ENCODE data around the gene ELMOD3.
"Not testable (repeated sequence)": the region's sequence is repeated elsewhere in the genome, so short reads cannot be mapped to it uniquely, and the experiment has no call there.

The ELMOD3 gene

DNA sequence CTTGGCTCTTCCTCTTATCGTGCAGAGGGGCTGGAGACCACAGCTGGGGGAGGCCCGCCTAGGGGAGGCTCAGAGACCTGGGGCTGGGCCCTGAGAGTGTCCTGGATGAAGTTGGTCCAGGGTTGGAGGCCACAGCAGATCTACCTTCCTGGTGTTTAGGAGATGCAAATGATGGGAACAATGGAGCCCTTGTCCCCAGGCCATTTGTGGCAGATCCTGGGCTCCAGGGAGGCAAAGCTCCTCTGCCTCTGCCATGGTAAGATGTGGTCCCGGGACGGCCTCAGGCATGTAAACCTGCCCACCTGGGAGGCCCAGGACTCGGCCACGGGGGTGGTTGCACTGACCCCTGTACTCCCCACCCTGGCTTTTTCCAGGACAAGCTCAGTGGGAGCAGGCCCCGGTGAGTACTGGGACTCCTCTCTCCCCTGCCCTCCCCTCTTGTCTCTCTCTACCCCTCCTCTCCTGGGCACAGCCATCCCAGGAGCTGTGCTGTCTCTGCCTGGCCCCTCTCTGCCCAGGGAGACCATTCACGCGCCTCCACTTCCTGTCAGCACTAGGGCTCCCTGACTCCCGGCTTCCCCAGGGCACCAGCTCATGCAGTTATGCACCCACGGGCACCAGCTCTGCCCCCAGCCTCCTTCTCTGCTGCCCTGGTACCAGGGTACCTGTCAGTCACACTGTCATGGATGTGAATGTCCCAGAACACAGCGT lies 74.8 kb downstream of the ELMOD3 start:
- no peak for DNase-seq

DNA sequence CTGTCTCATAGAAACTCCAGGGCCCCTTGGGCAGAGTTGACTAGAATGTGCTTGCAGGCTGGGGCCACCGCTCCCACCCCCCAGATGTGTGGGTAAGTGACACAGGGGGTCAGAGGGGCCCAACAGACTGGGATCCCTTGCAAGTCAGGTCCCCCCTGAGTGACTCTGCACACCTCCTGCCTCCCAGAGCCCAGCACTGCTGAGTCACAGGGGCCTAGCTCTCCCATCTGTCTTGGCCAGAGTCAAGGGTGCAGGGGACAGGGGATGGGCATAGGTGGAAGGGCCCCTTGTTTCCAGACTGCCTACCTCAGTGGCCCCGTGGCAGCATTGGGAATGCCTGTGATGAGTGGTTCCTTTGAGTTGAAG lies 75.3 kb downstream of the ELMOD3 start:
- DNase-seq, result no peak

DNA sequence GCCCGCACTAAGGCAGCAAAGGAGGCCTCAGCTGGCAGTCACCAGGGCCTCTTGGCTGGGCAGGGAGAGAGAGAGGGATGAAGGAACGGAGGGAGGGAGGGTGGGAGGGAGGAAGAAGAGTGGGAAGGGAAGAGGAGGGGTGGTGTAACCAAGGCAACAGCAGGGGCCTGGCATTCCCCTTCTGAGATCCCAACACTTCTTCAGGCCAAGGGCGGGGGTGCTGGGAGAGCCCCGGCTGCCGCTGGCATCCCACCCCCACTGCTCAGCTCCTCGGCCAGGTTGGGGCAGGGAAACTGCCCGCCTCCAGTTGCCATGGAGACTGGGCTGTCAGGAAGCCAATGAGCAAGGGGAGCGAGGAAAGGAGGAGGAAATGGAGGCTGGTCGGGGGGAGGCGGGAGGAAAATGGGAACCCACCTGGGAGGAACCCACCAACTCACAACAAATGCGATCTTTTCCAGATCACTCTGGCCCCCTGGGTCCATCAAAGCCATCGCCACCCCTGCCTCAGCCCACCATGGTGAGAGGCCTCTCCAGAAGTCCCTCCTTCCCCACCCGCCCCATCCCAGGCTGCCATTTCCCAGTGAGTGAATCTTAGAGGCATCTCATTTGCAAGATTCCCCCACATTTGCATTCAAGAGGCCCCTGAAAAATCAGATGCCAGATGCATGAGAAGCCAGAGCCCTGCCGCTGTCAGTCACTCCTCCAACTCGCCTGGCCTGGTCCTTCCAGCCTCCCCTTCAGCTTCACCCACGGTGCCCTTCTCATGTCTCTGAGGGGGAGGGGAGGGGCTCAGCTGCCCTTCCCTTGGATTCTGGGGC lies 76.4 kb downstream of the ELMOD3 start:
- no peak for DNase-seq

DNA sequence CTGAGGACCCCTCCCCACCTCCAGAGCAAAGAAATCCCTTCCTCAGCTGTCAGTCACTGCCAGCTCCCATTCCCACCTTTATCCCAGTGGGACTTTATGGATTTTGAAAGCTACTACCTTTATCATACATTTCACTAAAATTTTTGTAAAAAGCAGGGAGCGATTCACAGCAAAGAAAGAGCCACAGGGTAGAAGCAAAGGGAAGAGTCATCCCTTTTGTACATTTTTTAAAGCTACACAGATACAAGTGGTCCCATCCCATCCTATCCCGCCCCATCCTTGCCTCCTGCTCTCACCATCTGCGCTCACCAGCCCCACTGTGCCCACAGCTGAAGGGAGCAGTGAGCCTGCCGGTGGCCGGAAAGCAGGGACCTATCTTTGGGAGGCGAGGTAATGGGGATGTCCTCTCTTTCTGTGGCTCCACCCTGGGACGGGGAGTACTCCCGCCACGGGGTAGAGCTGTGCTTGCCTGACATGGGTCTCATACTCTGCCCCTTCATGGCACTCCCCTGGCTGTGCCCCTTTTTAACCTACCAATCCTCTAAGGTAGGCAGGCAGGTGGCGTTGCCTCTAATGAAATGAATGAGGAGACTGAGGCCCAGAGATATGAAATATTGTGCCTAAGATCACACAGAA lies 77.1 kb downstream of the ELMOD3 start:
- DNase-seq, result no peak

DNA sequence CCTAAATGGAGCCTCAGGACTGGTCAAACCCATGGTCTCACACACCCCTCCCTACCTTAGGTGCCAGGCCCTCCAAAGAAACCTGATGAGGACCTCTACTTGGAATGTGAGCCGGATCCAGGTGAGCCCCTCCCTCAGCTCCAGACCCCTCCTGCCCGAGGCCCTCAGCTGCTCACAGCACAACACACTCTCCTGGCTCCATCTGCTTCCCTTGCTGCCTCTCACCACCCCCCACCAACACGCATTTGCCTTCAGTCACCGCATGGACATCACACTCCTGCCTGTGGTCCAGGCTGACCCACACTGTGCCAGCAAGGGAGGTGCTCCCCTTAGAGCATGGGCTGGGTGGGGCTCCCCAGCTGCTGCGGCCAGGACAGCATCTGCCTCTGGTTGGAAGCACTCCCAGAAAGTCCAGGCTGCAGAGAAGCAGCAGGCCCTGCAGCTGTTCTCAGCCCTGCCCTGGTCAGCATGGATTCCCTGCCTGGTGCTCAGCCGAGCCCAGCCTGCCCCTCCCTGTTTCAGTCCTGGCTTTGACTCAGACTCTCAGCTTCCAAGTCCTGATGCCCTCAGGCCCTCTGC lies 79.0 kb downstream of the ELMOD3 start:
- DNase-seq, result peak; percentile 15

DNA sequence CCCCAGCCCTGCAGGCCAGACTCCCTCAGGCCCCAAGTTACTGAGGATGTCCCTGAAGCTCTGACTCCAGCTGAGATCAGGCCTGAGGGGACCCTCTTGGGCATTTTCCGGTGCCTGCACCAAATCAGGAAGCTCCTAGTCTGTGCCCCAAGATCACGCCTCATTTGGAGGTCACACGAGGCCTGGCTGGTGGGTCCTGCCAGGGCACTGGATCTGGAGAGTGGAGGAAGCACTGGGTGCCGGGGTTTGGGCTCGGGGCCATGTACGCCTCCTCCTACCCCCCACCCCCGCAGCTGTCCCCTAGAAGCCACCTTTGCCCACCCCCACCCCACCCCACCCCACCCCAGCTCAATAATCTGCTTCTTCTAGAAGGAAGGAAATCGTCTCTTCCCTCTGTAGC lies 80.1 kb downstream of the ELMOD3 start:
- DNase-seq, result no peak

DNA sequence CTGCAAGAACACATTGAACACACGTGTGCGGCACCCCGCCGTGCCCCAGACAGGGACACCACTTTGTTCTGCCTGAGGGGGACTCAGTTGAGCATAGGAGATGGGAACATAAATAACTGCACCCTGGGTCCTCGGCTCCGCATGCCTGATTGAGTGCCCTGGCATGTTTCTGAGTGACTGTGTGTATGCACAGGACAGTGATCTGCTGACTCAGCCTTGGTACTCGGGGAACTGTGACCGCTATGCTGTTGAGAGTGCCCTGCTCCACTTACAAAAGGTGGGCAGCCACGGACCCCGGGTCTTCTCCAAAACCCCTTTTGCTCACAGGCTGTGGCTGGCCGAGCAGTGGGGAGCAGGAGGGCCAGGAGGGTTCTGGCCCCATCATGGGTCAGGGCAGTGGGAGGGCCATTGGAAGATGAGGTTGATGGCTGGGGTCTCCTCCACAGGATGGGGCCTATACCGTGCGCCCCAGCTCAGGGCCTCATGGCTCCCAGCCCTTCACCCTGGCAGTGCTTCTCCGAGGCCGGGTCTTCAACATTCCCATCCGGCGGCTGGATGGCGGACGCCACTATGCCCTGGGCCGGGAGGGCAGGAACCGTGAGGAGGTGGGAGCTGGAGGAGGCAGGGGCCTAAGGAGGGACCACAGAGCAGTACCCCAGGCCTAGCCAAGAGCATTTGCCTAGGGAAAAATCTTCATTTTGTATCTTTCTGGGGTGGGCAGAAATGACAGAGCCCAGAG lies 80.8 kb downstream of the ELMOD3 start:
- DNase-seq, result no peak

DNA sequence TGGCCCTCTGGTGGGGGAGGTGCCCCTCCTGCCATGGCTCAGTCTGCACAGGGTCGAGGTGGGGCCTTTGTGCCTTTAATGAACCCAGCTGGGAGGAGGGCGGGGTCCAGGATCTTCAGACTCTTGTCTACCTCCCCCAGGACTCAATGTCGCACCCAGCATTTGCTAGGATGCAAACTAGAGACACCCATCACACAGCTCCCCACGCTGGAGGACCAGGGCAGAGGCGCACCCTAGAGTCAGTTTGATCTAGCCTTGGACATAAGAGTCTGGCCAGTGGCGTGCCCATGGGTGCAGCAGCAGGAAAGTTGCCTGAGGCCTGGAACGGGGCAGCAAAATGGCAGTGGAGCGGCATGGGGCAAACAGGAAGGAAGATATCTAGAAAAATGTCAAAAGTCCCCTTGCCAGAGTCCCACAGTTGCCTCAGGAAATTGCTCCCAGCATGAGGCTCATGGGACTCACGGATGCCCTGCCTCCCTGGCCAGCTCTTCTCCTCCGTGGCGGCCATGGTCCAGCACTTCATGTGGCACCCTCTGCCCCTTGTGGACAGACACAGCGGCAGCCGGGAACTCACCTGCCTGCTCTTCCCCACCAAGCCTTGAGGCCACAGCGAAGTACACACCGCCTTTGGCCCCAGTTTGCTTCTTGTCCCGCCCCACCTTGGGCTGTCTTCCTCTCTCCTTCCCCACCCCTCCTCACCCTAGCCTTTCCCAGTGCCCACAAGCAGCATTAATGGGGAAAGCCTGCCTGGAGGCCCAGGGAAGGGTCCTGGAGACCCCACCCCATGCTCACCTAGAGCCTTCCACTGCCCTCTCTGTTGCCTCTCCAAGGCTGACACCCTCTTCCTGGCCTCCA lies 81.6 kb downstream of the ELMOD3 start:
- DNase-seq, result no peak

DNA sequence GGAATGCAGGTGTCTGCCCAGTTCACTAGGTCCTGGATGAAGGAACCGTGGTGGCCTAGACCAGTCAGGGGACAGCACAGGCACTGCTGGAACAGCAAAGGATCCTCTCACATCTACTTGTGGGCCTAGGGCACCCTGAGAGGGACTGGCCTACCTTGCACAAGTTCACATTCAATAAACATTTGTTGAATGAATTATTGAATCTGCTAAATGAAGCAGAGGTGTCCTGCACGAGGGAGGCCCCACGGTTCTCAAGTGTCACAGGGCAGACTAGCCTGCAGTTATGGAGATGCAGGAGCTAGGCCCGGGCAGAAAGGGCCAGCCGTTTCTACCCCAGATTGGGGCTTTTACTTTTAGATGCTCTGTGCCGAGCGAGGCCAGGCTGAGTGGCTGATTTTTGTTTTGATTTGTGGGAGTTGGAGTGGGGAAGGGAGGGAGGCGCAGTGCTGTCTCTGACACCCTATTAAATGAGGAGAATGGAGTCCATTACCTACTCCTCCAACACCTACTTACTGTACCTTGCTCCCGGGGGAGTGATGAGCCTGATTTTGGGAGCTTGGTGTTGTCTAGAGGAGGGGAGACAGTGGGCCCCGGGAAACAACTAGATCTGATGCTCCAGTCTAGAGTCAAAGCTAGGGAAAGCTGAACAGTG lies 82.4 kb downstream of the ELMOD3 start:
- DNase-seq, result no peak

DNA sequence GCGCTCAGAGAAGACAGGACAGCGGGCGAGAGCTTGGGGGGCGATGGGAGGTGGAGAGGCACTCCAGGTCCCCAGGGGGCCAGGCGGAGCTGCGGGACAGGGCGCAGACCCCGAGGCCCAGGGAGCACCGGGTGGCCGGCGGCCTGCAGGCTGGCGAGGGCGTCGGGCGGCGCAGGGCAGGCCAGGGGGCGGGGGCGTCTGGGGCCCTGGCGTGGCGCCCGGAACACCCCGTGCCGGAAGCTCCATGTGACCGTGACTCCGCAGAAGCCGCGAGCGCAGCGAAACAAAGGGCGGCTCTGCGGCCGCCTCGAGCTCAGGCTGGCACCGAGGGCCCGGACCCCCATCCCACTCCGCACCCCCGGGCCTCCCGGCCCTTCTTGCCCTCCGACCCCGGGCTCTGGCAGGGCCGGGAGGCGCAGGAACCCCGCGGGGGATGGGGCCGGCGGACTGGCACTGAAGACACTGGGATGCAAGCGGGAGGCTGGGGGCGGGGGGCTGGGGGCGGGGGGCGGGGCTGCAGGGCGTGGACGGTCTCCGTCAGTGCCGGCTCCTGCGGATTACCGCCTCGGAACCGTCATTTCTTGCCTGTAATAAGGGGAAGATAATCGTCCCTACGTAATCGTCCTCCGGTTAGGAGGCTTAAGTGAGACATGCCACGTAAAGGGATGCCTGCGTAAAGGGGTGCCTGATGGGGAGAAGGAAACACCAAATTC lies 83.1 kb downstream of the ELMOD3 start:
- DNase-seq, result peak; percentile 73

DNA sequence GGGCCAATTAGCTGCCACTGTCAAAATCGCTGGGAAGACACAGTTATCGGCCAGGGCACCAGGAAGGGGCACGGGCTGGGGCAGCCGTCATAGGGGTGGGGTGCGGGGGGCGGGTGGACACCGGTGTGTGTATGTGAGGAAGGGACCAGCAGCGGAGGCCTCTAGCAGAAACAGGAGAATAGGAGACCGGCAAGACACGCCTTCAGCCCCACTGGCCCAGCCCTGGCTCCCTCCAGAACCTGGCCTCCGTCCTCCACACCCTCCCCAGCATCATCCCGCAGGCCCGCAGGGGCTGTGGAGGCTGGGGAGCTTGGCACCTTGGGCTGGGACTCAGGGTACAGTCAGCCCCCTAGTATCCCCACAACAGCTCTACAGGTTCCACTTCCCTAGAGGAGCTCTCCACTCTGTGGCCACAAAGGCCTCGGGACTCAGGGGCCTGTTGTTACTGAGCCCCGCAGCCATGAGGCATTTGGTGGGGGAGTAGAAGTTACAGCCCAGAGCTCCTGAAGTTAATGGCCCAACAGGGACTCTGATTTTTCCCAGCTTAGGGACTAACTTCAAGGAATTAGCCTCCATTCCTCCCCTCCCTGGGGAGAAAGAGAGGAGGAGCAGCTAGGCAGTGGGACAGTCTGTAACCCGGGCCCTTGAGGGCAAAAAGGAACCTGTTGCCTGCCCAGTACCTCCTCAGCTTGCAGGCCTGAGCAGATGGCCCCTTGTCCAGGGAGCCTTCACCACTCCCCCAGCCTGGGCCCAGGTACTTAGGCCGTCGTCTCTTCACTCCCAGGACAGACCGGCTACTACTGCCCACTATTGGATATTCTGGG lies 83.8 kb downstream of the ELMOD3 start:
- no peak for DNase-seq

DNA sequence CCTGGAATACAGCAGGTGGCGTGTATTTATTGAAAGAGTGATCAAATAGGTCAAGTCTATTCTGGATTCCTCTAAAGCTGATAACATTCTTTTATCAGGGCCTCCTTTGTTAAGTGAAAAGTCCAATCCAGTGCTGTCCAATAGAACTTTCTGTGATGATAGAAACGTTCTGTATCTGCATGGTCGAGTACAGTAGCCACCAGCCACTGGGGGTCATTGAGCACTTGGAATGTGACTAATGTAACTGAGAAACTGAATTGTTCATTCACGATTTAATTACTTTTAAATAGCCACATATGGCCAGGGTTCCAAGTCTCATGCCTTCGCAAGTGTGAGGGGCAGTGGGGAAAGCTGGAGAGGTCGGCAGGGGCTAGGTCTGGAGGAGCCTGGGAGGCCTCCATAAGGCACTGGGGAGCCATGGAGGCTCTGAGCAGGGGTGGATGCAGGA lies 84.5 kb downstream of the ELMOD3 start:
- DNase-seq, result no peak

DNA sequence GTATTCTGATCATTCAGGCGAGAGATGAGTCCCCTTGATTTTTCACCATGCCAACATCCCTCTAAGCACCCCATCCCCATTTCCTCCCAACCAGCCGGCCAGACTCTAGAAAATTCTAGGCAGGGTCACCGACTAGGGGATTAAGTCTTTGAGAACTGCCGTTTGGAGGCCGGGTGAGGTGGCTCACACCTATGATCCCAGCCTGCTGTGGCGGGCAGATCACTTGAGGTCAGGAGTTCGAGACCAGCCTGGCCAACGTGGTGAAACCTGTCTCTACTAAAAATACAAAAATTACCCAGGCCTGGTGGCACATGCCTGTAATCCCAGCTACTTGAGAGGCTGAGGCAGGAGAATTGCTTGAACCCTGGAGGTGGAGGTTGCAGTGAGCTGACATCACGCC lies 85.0 kb downstream of the ELMOD3 start:
- not testable (repeated sequence) for DNase-seq

DNA sequence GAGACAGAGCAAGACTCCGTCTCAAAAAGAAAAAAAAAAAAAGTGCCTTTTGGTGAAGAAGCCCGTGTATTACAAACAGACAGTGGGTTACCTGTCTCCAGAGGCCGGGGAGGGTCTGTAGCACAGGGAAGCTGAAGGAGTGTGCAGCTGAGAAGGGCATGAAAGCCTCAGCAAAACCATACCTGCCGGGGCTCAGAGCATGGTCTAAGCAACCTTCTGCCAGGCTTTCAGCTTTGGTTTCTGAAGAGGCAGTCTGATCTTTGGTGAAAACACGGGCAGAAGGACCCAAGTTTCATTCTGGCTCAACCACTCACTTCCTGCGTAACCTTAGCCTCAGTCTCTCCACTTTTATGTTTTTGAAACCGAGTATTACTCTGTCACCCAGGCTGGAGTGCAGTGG lies 85.4 kb downstream of the ELMOD3 start:
- no peak for DNase-seq

DNA sequence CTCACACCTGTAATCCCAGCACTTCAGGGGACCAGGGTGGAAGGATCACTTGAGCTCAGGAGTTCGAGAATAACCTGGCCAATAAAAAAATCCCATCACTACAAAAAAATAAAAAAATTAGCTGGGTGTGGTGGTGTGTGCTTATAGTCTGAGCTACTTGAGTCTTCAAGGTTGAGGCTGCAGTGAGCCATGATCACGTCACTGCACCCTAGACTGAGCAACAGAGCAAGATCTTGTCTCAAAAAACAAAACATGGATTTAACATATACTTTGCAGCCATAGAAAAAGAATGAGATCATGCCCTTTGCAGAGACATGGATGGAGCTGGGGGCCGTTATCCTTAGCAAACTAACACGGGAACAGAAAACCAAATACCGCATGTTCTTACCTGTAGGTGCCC lies 86.2 kb downstream of the ELMOD3 start:
- no peak for DNase-seq
